Thyroid gland (tissue), 4 donors: ENCODE measurements around the gene EFCAB12.

Experiments used
- CTCF ChIP-seq, 6 experiments: fragments of 200-600 bp in 3 of 6; fragments of 450-650 bp in 3 of 6; sonication (generic) in 3 of 6; IDR thresholded peaks; one replicate each; pipeline ENCODE4 v1.5.1; 2016 to 2019; ENCODE audit warnings: antibody characterized with exemption in 6 of 6, mild to moderate bottlenecking in 2 of 6, inconsistent platforms in 1 of 6, moderate library complexity in 1 of 6
- POLR2A ChIP-seq, 2 donors: fragments of 450-650 bp; IDR thresholded peaks; one replicate each; pipeline ENCODE4 v1.6.1; 2017; ENCODE audit warnings: antibody characterized with exemption in 2 of 2, mild to moderate bottlenecking in 2 of 2, moderate library complexity in 1 of 2

GRCh38 chr3:129435367-129435766, 6.9 kb upstream of the EFCAB12 start:
- no peak for TF ChIP-seq CTCF (IDR thresholded peaks at IDR 0.05)
- no peak for TF ChIP-seq POLR2A (IDR thresholded peaks at IDR 0.05)
